A673 (cell line): ENCODE data around the gene INAFM2.
A peak's percentile ranks its signal among the peaks of the same experiment; 100 is the strongest.

Source experiments
- CTCF ChIP-seq: fragments of 300-800, 200-600 bp; sonication (generic); conservative IDR thresholded peaks from 2 replicates; pipeline ENCODE4 v1.5.1; 2017; ENCODE audit warnings: low read depth, mild to moderate bottlenecking, antibody characterized with exemption, low read length, moderate library complexity, mixed read lengths
- EZH2 ChIP-seq: fragments of 200-600 bp; sonication (generic); IDR thresholded peaks from 2 replicates; pipeline ENCODE4 v1.6.1; 2017; ENCODE audit warnings: borderline replicate concordance, low read depth, mild to moderate bottlenecking, mixed read lengths, antibody characterized with exemption, low read length; ENCODE audit not compliant: poor library complexity, severe bottlenecking

DNA sequence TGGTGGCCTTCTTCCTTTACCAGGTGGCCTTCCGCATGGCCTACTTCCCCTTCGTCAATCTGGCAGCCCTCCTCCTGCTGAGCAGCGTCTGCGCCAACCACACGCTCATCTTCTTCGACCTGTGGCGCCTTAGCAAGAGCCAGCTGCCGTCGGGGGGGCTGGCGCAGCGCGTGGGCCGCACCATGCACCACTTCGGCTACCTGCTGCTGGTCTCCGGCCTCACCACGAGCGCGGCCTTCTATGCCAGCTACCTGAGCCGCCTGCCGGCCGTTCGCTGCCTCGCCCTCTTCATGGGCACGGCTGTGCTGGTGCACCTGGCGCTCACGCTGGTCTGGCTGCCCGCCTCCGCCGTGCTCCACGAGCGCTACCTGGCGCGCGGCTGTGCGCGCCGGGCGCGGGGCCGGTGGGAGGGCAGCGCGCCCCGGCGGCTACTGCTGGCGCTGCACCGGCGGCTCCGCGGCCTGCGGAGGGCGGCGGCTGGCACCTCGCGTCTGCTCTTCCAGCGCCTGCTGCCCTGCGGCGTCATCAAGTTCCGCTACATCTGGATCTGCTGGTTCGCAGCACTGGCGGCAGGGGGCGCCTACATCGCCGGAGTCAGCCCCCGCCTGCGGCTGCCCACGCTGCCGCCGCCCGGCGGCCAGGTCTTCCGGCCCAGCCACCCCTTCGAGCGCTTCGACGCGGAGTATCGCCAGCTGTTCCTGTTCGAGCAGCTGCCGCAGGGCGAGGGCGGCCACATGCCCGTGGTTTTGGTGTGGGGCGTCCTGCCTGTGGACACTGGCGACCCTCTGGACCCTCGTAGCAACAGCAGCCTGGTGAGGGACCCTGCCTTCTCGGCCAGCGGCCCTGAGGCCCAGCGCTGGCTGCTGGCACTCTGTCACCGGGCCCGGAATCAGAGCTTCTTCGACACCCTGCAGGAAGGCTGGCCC is 44.5 kb downstream of the INAFM2 start:
- TF ChIP-seq CTCF: peak; percentile 93
- TF ChIP-seq EZH2: no peak
